Measurements from ENCODE around the gene GAD2.

The GAD2 gene

GRCh38 chr10:26323219-26323618 is 106.6 kb downstream of the GAD2 start:
- H3K4me2 ChIP-seq (ENCODE audit: low read depth, low read length) = no peak overlapping the region
- H3K9ac ChIP-seq (ENCODE audit: low read length) = no peak overlapping the region
- H3K4me3 ChIP-seq (ENCODE audit: low read length) = no peak overlapping the region
- no peaks in the 10 kb centered on the region for H3K4me1 ChIP-seq (ENCODE audit: low read length)
- no peak overlapping the region for H2AFZ ChIP-seq (ENCODE audit: low read length)
- no peaks in the 10 kb centered on the region for H3K9me3 ChIP-seq (replicated peaks; ENCODE audit: insufficient read depth, low read length)
- H3K27ac ChIP-seq (ENCODE audit: low read length) = no peak overlapping the region
- H3K9me2 ChIP-seq (replicated peaks; ENCODE audit: insufficient read depth, low read length) = no peaks in the 10 kb centered on the region
- no peak for TF ChIP-seq EZH2phosphoT487 (IDR thresholded peaks at IDR 0.05; ENCODE audit: low read length)
- TF ChIP-seq, protein P1, sequence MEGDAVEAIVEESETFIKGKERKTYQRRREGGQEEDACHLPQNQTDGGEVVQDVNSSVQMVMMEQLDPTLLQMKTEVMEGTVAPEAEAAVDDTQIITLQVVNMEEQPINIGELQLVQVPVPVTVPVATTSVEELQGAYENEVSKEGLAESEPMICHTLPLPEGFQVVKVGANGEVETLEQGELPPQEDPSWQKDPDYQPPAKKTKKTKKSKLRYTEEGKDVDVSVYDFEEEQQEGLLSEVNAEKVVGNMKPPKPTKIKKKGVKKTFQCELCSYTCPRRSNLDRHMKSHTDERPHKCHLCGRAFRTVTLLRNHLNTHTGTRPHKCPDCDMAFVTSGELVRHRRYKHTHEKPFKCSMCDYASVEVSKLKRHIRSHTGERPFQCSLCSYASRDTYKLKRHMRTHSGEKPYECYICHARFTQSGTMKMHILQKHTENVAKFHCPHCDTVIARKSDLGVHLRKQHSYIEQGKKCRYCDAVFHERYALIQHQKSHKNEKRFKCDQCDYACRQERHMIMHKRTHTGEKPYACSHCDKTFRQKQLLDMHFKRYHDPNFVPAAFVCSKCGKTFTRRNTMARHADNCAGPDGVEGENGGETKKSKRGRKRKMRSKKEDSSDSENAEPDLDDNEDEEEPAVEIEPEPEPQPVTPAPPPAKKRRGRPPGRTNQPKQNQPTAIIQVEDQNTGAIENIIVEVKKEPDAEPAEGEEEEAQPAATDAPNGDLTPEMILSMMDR (IDR thresholded peaks at IDR 0.05; ENCODE audit: low read length) = no peak
- TF ChIP-seq EZH2 (optimal IDR thresholded peaks at IDR 0.05; ENCODE audit: low read depth, low read length) = no peak
- no peaks in the 10 kb centered on the region for H3K27me3 ChIP-seq (replicated peaks; ENCODE audit: insufficient read depth, low read length)
- no peaks in the 10 kb centered on the region for H3F3A ChIP-seq (ENCODE audit: insufficient read depth, low read length)
- no peaks in the 10 kb centered on the region for H3K36me3 ChIP-seq (replicated peaks; ENCODE audit: insufficient read depth, low read length)
- H4K20me1 ChIP-seq (ENCODE audit: insufficient read depth, low read length) = no peaks in the 10 kb centered on the region
- no peaks in the 10 kb centered on the region for H3K79me2 ChIP-seq (ENCODE audit: low read length)
- no peak for DNase-seq

DNA sequence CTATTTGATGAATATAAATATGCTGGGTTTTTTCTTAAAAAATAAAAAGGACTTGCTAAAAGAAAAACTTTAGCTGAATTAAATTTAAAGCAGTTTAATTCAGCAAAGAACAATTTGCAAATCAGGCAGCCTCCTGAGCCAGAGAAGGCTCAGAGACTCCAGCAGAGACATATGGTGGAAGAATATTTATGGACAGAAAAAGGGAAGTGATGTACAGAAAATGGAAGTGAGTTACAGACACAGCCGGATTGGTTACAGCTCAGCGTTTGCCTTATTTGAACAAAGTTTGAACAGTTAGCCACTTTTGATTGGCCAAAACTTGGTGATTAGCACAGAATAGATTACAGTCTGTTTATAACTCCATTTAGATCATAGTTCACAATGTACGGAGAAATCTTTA is 110.3 kb downstream of the GAD2 start:
- H3K4me3 ChIP-seq (ENCODE audit: low read length) = no peak overlapping the region
- no peaks in the 10 kb centered on the region for H3K9me2 ChIP-seq (replicated peaks; ENCODE audit: insufficient read depth, low read length)
- no peak for DNase-seq
- H3K27me3 ChIP-seq (replicated peaks; ENCODE audit: insufficient read depth, low read length) = no peaks in the 10 kb centered on the region
- no peaks in the 10 kb centered on the region for H3K4me1 ChIP-seq (ENCODE audit: low read length)
- no peak overlapping the region for H3K27ac ChIP-seq (ENCODE audit: low read length)
- H3F3A ChIP-seq (ENCODE audit: insufficient read depth, low read length) = no peaks in the 10 kb centered on the region
- H3K9me3 ChIP-seq (replicated peaks; ENCODE audit: insufficient read depth, low read length) = no peaks in the 10 kb centered on the region
- H4K20me1 ChIP-seq (ENCODE audit: insufficient read depth, low read length) = no peaks in the 10 kb centered on the region
- H3K4me2 ChIP-seq (ENCODE audit: low read depth, low read length) = no peak overlapping the region
- TF ChIP-seq EZH2phosphoT487 (IDR thresholded peaks at IDR 0.05; ENCODE audit: low read length) = no peak
- TF ChIP-seq, protein P1 (IDR thresholded peaks at IDR 0.05; ENCODE audit: low read length) = no peak
- no peak for TF ChIP-seq EZH2 (optimal IDR thresholded peaks at IDR 0.05; ENCODE audit: low read depth, low read length)
- H3K9ac ChIP-seq (ENCODE audit: low read length) = no peak overlapping the region
- H2AFZ ChIP-seq (ENCODE audit: low read length) = no peak overlapping the region
- no peaks in the 10 kb centered on the region for H3K36me3 ChIP-seq (replicated peaks; ENCODE audit: insufficient read depth, low read length)
- H3K79me2 ChIP-seq (ENCODE audit: low read length) = no peaks in the 10 kb centered on the region

DNA sequence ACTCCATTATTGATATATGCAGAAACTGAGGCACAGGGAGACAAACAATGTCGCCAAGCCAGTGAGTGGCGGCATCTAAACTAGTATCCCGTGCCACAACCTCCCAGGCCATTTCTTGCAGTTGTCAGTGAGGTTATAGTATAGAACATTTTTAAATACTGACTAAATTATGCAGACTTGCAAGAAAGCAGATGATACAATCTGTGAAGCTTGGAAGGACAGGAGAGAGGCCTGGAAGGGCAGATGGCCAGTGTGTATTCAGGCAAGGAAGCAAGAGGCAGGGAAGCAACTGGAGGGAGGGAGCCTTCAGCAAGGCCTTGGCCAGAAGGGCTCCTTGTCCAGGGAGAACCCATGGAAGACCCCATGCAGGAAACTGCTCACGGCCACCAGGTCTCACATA is 111.2 kb downstream of the GAD2 start:
- TF ChIP-seq EZH2phosphoT487 (IDR thresholded peaks at IDR 0.05; ENCODE audit: low read length) (no peak), EZH2 (optimal IDR thresholded peaks at IDR 0.05; ENCODE audit: low read depth, low read length) (no peak)
- TF ChIP-seq, protein P1 (IDR thresholded peaks at IDR 0.05; ENCODE audit: low read length) = no peak
- Histone ChIP-seq H3K36me3 (replicated peaks; ENCODE audit: insufficient read depth, low read length) (no peaks in the 10 kb centered on the region), H3K27ac (ENCODE audit: low read length) (no peak overlapping the region), H3K9me2 (replicated peaks; ENCODE audit: insufficient read depth, low read length) (no peaks in the 10 kb centered on the region), H3K9me3 (replicated peaks; ENCODE audit: insufficient read depth, low read length) (no peaks in the 10 kb centered on the region), H3K4me2 (ENCODE audit: low read depth, low read length) (no peak overlapping the region), H3F3A (ENCODE audit: insufficient read depth, low read length) (no peaks in the 10 kb centered on the region), H3K27me3 (replicated peaks; ENCODE audit: insufficient read depth, low read length) (no peaks in the 10 kb centered on the region), H3K79me2 (ENCODE audit: low read length) (no peaks in the 10 kb centered on the region), H4K20me1 (ENCODE audit: insufficient read depth, low read length) (no peaks in the 10 kb centered on the region), H3K4me3 (ENCODE audit: low read length) (no peak overlapping the region), H3K9ac (ENCODE audit: low read length) (no peak overlapping the region), H2AFZ (ENCODE audit: low read length) (no peak overlapping the region), H3K4me1 (ENCODE audit: low read length) (no peaks in the 10 kb centered on the region)
- DNase-seq = no peak
